Bronchial epithelial cell (primary cell): ENCODE measurements around the gene FARS2. TPM values are rescaled to one million over a fixed set of nuclear protein-coding genes. Genes with fewer than 3 reads are reported as not detected.

Experiments
- DNase-seq: peaks from one replicate; pipeline ENCODE4 v3.0.0-alpha.2; 2010; ENCODE audit warnings: low read depth
- FAIRE-seq: peaks from 2 replicates; lab custom pipeline; 2011; peaks lifted over from hg19 to GRCh38; lab: Jason Lieb, UNC
- H3K27me3 ChIP-seq: 2 replicates; pipeline ENCODE4 v1.5.1; 2011; ENCODE audit warnings: low read length; ENCODE audit not compliant: control insufficient read depth, insufficient read depth
- H3K36me3 ChIP-seq: 2 replicates; pipeline ENCODE4 v1.5.1; 2011; ENCODE audit warnings: low read length; ENCODE audit not compliant: control insufficient read depth, insufficient read depth
- H3K4me3 ChIP-seq: 2 replicates; pipeline ENCODE4 v1.5.1; 2011; ENCODE audit warnings: mild to moderate bottlenecking, low read depth, low read length, control low read depth
- total RNA-seq: library from RNA; depleted of rRNA; stranded (reverse); fragments of >200 nt; gene quantifications from 2 replicates; pipeline ENCODE4 v1.2.1, GENCODE V29; 2014
- TF ChIP-seq, protein P1 (sequence below): IDR thresholded peaks from 2 replicates; pipeline ENCODE4 v1.5.1; 2011; ENCODE audit warnings: mild to moderate bottlenecking, moderate library complexity, low read length, control low read depth, inconsistent platforms; ENCODE audit not compliant: insufficient read depth, severe bottlenecking

Gene FARS2
- total RNA-seq, 1 donor from 2014 or later = 27.4 TPM

DNA sequence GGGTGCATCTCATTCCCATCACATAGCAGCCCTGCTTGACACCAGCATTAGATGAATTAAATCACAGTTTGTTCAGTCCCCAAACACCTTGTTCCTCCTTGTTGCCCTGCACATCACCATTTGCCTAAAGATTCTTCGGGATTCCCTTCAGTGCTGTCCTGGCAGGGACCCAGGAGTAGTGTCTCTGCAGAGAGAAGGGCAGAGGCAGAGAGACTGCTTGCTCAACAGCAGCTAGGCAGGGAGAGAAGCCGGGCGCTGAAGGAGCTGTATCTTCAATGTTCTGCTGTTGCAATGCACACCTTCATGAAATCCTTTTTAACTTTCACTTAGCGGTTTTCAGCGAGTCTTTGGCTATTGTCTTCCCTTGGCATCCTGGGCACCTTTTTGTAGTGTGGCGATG lies 362.9 kb downstream of the FARS2 start:
- TF ChIP-seq, protein P1, sequence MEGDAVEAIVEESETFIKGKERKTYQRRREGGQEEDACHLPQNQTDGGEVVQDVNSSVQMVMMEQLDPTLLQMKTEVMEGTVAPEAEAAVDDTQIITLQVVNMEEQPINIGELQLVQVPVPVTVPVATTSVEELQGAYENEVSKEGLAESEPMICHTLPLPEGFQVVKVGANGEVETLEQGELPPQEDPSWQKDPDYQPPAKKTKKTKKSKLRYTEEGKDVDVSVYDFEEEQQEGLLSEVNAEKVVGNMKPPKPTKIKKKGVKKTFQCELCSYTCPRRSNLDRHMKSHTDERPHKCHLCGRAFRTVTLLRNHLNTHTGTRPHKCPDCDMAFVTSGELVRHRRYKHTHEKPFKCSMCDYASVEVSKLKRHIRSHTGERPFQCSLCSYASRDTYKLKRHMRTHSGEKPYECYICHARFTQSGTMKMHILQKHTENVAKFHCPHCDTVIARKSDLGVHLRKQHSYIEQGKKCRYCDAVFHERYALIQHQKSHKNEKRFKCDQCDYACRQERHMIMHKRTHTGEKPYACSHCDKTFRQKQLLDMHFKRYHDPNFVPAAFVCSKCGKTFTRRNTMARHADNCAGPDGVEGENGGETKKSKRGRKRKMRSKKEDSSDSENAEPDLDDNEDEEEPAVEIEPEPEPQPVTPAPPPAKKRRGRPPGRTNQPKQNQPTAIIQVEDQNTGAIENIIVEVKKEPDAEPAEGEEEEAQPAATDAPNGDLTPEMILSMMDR = no peak
- H3K27me3 ChIP-seq = no peaks in the 10 kb centered on the region
- H3K36me3 ChIP-seq = no peaks in the 10 kb centered on the region
- DNase-seq (no peak), FAIRE-seq (no peak)
- H3K4me3 ChIP-seq = no peak overlapping the region

GRCh38 chr6:5626727-5627426 lies 365.6 kb downstream of the FARS2 start:
- Histone ChIP-seq H3K36me3 (no peaks in the 10 kb centered on the region), H3K27me3 (no peaks in the 10 kb centered on the region), H3K4me3 (no peak overlapping the region)
- no peak for DNase-seq
- TF ChIP-seq, protein P1 = no peak
- no peak for FAIRE-seq

GRCh38 chr6:5630636-5631035 lies 369.3 kb downstream of the FARS2 start:
- Histone ChIP-seq H3K36me3 (no peaks in the 10 kb centered on the region), H3K4me3 (no peak overlapping the region), H3K27me3 (no peaks in the 10 kb centered on the region)
- DNase-seq = no peak
- no peak for FAIRE-seq
- TF ChIP-seq, protein P1 = no peak

DNA sequence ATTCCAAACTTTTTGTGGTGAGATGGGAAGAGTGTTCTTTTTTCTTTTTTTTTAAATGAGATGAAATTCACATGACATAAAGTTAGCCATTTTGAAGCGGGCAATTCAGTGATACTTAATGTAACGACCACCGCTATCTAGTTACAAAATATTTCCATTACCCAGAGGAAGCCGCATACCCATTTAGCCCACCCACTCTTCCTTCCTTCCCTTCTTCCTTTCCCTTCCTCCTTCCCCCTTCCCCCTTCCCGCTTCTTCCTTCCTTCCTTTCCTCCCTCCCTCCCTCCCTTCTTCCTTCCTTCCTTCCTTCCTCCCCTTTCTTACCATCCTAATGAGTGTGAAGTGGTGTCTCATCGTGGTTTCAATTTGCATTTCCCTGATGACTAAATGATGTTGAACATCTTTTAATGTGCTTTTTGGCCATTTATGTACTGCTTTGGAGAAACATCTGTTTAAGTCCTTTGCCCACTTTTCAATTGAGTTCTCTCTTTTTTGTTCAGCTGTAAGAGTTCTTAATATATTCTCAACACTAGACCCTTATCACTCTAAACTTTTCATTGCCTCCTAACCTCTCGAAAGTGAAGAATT lies 371.1 kb downstream of the FARS2 start:
- TF ChIP-seq, protein P1 = no peak
- FAIRE-seq = no peak

DNA sequence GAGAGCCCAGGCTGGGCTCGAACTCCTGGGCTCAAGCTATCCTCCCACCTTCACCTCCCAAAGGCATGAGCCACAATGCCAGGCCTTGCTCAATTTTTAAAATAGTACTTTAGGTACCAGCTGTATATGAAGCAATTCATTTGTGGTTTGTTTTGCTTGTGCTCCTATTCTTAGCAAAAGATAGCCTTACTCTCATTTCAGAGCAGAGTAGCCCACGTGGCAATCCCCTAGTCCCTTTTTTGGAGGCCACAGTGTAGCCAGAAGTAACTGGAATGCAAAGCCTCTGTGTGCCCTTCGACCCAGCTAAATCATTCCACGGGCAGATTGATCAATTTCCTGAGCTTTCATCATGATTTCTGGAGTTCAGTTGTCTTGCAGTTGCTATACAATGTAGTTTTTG lies 373.2 kb downstream of the FARS2 start:
- DNase-seq = no peak
- Histone ChIP-seq H3K4me3 (no peak overlapping the region), H3K27me3 (no peaks in the 10 kb centered on the region), H3K36me3 (no peaks in the 10 kb centered on the region)
- TF ChIP-seq, protein P1 = no peak
- no peak for FAIRE-seq

More for the DNA sequence above, 371.1 kb downstream of the FARS2 start:
- Histone ChIP-seq H3K27me3 (no peaks in the 10 kb centered on the region), H3K36me3 (no peaks in the 10 kb centered on the region), H3K4me3 (no peak overlapping the region)
- no peak for DNase-seq
